HG02642 (cell line): ENCODE results near the gene FUBP3.

Experiments used
- ATAC-seq: cut with Tn5 transposase; IDR thresholded peaks from one replicate; pipeline ENCODE4 v1.9.1; 2021; ENCODE audit warnings: mild to moderate bottlenecking; ENCODE audit not compliant: unreplicated experiment, poor library complexity

FUBP3 gene

DNA sequence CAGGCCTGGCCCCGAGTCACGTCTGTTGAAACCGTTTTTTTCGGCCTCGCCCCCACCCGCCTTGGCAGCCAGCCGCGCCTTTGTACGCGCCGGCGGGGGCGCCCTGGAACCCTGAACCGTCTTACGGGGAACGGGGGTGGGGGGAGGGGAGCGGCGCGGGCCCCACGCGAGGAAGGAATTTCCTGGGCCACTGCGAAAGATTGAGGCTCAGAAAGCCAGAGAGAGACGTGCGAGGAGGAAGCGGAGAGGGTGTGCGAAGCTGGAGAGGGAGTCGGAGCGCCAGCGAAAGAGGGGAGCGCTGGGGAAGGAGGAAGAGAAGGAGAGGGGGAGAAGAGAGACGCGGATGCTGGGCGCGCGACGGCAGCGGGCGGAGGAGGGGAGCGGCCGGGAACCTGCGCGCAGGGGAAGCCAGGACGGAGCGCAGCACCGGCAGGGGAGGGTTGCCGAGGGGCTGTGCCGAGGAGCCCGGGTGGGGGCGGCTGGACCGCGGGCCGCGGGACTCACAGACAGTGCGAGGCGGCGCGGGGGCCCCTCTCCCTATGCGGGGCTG, 80.4 kb downstream of the FUBP3 start:
- ATAC-seq, result no peak

DNA sequence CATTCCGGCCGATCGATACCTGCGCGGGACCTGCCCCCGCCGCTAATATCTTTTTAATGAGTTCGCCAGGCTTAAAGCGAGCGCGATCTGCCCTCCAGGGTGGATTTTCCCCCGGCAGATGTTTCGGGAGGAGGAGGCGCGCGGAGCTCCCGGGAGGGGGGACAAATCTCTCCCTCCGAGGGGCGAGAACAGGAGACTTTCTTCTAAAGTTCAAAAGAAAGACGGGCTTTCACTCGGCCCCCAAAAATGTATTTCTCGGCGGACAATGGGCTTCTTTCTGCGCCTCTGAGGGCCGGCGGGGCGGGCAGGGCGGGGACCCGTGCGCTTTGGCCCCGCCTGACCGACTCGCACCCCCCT, 80.9 kb downstream of the FUBP3 start:
- no peak for ATAC-seq

DNA sequence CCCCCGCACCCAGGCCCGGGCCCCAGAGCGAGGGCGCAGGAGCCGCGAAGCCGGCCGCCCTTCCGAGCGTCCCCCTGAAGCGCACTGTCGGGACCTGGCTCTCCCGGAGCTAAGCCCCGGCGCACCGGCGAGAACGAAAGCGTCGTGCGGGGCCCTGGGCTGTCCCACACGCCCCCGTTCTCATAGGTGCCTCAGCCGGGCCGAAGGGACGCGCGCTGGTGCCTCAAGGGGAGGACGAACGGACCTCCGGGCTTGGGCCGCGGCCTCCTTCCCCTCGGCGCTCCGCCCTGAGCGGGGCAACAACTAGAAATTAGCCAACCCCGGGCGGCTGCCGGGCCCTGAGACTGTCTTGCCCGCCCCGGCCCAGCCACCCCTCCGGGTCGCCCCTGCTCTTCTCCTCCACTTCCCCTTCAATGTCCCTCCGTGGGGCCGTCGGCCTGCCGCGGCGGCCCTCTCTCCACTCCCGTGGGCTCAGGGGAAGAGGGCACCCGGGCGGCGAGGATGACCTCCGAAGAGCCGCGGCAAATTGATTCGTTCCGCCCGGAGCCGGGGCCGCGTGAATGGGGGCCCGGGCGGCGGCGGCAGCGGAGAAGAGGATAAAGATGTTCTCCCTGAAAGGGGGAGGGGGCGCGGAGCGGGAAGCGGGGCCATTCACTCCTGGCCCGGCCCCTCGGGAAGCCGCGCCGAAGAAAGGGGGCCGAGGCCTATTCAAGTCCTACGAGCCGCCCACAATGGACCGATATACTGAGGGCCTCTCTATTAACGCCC, 81.5 kb downstream of the FUBP3 start:
- no peak for ATAC-seq

DNA sequence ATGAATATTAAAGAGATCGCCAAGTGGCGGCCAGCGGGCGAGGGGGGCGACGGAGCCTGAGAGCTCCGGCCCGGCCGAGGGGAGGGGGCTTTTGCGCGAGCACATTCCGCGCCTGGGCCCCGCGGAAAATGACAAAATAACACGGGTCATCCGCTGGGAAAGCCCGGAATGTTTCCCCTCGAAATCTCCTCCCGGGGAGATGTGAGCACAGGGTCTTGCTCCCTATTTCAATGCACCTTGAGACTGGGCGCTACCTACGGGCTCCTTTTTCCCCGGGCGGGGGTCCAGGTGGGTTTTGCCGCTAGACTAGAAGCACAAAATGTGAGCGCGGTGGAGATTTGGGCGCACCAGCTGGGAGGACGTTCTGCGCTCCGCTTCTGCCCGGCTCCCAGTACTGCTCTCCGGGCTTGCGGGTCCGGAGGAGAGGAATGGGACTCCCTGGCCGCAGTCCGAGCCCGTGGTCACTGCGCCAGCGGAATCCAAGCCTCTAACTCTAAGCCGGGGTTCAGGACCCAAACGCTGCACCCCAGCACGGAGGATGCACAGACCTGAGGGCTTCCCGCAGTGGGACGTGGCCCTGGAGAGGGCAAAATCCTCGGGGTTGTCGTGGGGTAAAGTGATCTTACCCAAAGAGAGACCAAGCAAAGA, 82.2 kb downstream of the FUBP3 start:
- ATAC-seq, result no peak

DNA sequence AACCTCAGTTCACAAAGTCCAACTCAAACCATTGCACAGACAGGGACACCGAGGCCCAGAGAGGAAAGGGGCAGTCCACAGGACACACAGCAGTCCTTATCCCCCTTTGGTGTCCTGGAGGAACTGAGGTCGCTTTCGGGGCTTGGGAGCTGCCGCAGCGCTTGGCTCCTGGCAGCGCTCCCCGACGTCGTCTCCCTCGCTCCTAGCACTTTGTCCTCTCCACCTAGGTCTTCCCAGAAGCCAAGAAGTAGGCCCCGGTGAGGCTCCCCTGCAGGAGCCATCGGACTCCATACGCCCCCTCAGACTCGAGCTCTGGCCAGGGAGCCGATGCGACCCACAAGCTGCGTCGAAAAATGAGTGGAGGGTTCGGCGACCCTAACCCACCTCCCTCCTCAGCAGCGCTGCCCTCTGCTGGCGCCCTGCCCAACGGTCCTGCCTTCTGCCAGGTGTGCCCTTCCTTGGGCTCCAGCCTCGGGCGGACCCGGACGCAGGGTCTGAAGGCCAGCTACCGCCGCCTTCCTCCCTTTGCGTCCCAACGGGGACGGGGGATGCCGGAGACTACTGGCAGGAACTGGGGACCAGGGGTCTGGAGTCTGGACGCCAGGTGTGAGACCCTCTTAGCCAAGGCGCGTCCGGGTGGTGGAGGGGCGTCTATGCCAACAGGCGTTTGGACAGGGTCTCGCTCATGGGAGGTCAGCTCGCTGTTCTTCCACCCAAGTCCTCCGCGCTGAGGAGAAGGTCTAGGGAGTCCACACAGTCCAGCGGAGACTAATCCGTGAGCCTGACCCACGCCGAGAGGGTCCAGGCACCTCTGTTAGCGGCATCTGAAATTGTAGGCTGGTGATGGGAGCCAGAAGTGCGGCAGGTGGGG, 83.0 kb downstream of the FUBP3 start:
- no peak for ATAC-seq

DNA sequence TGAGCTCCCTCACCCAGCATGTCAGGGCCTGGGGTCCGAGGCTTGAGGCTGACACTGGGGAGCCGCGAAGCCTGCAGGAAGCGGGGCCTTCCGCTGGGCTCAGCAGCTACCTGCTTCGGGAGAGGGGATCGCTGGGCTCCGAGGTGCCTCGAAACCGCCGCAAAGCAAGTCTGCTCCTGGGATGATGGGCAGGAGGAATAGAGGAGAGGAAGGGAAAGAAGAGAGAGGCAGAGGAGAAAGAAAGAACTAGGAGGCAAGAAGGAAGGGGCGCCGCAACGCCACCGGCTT, 83.5 kb downstream of the FUBP3 start:
- ATAC-seq, result no peak

DNA sequence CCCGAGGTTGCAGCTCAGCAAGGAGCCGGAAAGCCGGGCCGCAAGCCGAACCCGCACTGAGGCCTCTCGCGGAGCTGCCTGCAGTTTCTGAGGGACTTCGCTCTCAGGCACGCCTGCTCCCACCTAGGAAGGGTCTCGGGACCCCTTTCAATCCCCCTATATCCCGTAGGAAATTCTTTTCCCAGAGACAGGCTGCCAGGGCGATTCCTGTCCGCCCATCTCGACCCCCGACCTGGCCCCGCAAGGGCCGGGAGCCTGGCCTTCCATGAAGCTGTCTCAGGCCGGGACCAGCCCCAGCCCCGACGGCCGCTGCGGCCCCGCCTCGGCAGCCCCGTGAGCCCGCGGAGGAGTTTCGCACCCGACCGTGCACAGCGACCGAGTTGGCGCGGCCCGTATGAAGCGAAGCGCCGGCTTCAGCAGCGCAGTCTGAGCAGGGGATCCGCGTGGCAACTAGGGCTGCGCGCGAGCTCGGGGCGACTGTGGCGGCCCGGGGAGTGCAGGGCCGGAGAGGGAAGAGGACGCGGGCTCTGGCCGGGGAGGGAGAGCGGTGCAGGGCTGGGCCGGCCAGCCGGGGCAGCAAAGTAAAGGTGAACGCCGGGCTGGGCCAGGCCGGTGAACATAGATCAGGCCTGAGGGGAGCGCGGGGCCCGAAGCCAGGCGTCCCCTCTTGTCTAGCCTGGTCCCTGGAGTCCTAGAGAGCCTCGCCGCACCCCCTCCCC, 84.0 kb downstream of the FUBP3 start:
- no peak for ATAC-seq

DNA sequence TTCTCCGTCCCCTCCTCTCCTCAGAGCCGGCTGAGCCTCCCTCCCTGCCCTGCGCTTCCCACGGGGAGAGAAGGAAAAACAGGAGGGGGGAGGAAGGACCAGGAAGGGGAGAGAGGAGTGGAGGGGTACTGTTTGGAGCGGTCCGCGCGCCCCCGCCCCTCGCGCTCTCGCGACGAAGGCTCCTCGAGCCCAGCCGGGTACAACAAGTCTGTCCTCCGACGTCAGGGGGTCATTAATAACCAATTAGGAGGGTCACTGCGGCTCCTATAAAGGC, 84.5 kb downstream of the FUBP3 start:
- ATAC-seq, result no peak

DNA sequence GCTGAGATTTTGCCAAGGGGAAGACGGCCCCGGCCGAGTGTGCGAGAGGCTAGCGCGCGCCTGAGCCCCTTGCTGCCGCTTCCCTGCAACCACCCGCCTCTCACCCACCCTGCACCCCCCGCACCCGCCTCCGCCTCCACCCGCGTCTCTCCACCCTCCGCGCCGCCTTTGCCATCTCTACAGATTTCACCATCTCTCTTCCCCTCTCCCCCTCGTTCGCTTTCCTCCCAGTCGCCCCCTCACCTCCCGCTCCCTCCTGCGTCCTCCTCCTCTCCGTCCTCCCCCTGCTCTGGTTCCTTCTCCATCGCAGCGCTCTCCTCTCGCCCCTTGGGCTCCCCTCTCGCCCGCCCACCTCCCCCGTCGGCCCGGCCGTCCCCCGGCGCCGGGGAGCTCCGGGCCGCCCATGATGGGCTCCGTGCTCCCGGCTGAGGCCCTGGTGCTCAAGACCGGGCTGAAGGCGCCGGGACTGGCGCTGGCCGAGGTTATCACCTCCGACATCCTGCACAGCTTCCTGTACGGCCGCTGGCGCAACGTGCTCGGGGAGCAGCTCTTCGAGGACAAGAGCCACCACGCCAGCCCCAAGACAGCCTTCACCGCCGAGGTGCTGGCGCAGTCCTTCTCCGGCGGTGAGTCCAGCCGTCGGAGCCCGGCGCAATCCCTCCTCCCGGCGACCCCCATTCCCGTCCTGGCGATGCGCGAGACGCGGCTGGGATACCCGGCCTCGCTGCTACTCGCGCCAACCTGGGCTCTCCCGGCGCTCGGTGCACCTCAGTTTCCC, 85.1 kb downstream of the FUBP3 start, which contains the start of gene PRDM12:
TSS of gene PRDM12 (plus strand) at position 344 of the 778 bp plus-strand sequence. CDS start at position 404, 60 bp downstream.
- ATAC-seq, result no peak

DNA sequence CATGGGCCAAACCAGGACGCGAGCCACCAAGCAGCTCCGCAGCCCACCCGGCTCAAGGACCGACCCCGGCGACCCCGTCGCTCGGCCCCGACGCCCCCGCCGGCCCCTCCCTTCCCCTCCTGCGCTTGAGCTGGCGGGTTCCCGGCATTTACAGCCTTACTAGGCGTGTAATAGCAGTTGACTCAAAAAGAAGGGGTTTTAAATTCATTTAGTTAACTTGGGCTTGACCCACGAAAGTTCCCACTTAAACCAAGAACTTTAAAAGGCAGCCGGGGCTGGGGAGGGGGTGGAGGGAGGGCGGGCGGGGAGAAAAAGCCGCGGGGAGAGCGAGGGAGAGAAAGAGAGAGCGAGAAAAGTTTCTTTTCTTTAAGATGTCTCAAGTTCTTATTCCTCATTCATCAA, 85.7 kb downstream of the FUBP3 start:
- ATAC-seq, result no peak

DNA sequence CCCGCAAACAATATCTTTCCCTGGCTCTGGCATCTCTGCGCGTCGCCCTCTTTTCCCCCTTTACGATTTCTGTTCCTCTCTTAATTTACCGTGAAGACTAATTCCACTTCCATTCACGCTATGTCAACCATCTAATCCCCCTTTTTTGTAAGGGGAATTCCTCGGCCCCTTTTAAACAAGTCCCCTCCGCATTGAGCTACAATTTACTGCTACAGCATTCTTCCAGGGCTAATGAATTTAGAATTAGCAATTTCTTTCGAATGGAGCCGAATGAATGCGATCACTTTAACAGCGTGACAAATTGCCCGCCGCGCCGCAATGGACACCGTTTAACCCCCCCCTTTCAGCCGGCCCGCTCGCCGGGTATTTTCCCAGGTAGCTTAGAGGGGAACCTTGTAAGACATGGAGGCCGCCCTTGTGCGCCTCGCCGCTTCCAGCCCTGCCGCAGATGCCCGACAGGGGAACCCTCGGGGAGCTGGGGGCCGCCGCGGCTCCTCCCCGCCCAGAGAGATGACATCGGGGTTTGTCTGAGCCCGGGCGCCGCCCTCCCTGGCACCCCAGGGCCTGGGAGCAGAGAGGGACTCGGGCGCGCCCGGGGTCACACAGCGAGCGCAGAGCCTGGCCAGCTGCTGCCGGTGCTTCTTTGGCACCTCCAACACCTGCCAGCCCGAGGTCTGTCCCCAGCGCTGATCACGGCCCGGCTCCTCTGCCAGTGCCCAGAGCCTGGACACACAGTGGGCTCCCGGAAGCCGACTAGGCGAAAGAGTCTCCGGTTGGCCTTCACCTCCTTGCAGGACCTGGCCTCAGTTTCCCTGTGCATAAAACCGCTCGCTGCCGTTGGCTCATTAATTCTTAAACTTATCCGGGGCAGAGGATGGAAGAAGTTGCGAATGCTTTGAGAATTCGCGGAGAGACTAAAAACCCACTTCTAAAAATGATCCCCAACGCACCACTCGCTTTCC, 86.3 kb downstream of the FUBP3 start:
- ATAC-seq, result no peak

DNA sequence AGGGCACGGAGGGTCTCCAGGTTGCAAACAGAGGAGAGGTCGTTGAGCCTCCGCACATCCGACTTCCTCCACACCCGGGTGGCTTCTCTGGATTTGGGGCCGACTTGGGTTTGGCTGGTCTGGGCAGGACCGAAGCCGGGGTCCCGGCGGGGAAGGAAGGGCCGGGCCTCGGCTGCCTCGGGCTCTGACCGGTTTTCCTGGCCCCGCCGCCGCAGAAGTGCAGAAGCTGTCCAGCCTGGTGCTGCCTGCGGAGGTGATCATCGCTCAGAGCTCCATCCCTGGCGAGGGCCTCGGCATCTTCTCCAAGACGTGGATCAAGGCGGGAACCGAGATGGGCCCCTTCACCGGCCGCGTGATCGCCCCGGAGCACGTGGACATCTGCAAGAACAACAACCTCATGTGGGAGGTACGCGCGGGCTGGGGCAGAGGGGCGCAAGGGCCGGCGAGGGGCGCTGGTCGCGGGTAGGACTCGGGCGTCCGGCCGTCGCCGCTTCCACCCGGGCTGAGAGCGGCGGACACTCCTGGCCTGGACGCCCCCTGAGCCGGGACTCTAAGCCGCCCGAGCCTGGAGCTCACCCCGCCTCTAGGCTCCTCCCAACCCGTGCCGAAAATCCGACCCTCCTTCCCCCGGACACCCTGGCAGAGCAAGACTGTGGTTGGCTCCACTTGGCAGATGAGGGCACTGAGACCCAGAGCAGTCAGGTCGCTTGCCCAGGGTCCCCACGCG, 87.2 kb downstream of the FUBP3 start:
- no peak for ATAC-seq

DNA sequence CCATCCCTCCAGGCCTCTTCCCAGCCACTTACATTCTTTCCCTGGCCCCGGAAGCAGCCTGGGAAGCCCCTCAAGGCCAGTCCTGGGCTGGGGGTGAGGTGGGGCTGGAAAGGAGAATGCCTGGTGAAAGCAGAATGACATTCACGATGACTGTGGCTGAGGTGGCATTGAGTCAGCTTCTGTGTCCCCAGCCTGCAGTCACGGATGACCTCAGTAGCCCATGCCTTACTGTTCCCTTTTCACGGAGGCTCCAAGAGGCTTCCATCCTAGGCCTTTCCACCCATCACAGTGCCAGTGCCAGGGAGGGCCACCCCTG, 87.7 kb downstream of the FUBP3 start:
- ATAC-seq, result no peak

DNA sequence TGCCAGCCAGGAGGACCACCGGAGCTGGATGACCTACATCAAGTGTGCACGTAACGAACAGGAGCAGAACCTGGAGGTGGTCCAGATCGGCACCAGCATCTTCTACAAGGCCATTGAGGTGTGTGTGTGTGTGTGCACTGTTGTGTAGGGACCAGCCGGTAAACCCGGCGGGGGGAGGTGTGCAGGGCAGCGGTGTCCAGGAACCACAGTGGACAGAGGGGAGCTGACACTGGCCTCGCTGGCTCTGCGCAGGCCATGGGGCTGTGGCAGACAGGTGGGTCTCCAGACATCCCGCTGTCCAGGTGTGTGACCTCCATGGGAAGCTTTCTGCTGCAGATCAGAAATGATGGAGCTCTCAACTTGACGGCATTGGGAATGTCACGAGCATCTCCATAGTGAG, 88.8 kb downstream of the FUBP3 start:
- ATAC-seq, result no peak

DNA sequence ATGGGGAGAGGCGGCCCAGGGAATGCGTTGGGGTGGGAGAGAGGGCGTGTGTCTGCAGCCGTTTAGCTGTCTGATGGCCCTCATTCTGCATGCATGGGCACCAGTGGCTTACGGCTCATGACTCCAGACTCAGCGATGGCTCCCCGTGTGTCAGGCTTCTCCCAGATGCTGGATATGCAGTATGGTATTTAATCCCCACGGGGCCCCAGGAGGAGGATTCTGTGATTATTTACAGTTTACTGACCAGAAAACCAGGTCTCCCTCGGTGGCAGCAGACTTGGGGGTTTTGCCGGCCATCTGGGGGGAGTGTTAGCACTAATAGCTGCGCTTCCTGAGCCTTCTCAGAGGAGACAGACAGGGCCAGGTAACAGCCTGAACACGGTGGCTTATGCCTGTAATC, 89.3 kb downstream of the FUBP3 start:
- no peak for ATAC-seq

DNA sequence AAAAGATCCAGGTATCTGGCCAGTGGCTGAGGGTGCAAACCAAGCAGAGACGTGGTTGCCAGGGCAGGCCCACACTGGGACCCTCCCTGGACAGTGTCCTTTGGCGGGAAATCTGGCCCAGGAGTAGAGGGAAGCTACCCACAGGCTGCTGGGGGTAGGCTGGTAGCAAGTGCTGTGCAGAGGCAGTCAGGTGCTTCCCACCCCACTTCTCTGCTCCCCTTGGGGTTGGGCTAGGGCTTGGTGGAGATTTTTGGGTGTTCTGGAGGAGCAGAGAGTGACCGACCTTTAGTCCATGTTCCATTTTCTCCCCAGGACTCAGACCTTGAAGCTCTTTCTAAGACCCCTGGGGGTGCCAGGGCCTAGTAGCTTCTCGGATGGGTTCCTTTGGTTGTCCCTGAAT, 90.6 kb downstream of the FUBP3 start:
- no peak for ATAC-seq

DNA sequence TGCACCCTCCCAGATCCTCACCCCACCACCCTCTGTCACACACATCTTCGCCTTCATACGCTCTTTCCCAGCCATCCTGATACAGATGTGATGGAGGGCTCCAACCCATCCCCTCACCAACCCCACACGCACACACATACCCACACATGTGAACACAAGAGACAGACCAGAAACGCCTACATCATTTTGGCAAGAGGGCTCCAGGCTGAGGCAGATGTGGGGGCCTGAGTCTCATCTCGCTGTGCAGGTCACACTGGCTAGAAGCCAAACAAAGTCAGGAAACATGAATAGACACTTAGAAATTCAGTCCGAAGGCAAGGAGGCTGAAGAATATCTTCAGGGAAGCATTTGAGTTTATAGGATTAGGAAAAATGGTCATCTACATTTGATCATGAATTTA, 91.3 kb downstream of the FUBP3 start:
- ATAC-seq, result no peak

DNA sequence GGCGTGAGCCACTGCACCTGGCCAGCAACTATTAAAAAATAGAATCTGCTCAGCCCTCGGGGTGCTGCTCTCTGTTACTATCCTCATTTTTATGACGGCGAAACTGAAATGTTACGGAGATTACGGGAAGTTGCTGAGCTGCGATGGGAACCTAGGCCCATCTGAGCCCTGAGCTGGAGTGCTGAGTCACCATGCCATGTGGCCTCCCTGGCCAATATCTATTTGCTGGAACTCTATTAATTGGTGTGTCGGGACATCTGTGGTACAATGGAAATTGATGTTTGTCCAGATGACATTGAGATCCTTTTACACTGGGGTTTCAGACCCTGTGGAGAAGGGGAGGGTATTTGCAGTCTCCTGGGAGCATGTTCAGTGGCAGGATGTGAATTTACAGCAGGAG, 93.1 kb downstream of the FUBP3 start:
- no peak for ATAC-seq
